Adipocyte (in vitro differentiated cells): Measurements from ENCODE around the gene C9orf72.

Source experiments
- DNase-seq: peaks from one replicate; pipeline ENCODE4 v3.0.0-alpha.2; 2015; ENCODE audit warnings: low read depth
- H3K27me3 ChIP-seq: replicated peaks from 2 replicates; pipeline ENCODE4 v1.7.0; 2013; ENCODE audit warnings: mild to moderate bottlenecking, low read length, moderate library complexity; ENCODE audit not compliant: control insufficient read depth, insufficient read depth
- H3K36me3 ChIP-seq: 2 replicates; pipeline ENCODE4 v1.7.0; 2013; ENCODE audit warnings: low read length, mild to moderate bottlenecking, moderate library complexity; ENCODE audit not compliant: control insufficient read depth, insufficient read depth, severe bottlenecking
- H3K4me1 ChIP-seq: 2 replicates; pipeline ENCODE4 v1.7.0; 2013; ENCODE audit warnings: mild to moderate bottlenecking, low read length, moderate library complexity; ENCODE audit not compliant: control insufficient read depth, insufficient read depth
- H3K4me3 ChIP-seq: 2 replicates; pipeline ENCODE4 v1.7.0; 2013; ENCODE audit warnings: mild to moderate bottlenecking, low read length, moderate library complexity
- H3K9ac ChIP-seq: 2 replicates; pipeline ENCODE4 v1.7.0; 2013; ENCODE audit warnings: mild to moderate bottlenecking, low read length, moderate library complexity
- H3K9me3 ChIP-seq: 2 replicates; pipeline ENCODE4 v1.7.0; 2013; ENCODE audit warnings: mild to moderate bottlenecking, low read length, moderate library complexity; ENCODE audit not compliant: control insufficient read depth

C9orf72 gene

DNA sequence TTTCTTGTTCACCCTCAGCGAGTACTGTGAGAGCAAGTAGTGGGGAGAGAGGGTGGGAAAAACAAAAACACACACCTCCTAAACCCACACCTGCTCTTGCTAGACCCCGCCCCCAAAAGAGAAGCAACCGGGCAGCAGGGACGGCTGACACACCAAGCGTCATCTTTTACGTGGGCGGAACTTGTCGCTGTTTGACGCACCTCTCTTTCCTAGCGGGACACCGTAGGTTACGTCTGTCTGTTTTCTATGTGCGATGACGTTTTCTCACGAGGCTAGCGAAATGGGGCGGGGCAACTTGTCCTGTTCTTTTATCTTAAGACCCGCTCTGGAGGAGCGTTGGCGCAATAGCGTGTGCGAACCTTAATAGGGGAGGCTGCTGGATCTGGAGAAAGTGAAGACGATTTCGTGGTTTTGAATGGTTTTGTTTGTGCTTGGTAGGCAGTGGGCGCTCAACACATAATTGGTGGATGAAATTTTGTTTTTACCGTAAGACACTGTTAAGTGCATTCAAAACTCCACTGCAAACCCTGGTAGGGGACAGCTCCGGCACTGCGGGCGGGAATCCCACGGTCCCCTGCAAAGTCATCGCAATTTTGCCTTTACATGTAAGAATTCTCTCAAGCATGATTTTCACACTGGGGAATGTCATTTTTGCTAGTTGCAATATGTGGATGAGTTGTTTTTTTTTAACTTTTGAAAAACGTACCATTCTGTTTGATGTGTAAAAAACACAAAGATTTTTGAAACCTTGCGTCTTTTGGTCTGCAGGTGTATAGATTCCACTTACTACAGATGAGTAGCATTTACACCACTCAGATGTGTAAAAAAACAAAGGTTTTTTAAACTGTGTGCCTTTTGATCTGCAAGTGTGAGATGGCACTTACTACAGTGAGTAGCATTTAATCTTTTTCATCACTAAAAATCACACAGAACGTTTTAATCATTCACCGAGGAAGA is 631 bp upstream of the C9orf72 start:
- peak; percentile 97 for DNase-seq
- Histone ChIP-seq H3K4me3 (peak overlapping the region; percentile 83), H3K4me1 (peaks cover 13% of the 10 kb centered on the region), H3K27me3 (peaks cover 11% of the 10 kb centered on the region), H3K9ac (peak overlapping the region; percentile 83), H3K9me3 (peaks cover 2% of the 10 kb centered on the region), H3K36me3 (no peaks in the 10 kb centered on the region)

DNA sequence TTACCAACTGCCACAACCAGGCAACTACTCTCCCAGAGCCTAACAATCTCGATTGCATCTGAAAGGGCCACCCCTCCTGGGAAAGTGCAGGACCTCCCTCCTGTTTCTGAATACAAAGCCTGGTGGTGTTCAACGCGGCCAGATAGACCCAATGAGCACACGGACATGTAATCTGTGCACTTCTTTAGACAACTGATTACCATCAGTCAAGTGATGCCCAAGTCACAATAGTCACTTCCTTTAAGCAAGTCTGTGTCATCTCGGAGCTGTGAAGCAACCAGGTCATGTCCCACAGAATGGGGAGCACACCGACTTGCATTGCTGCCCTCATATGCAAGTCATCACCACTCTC is 739 bp downstream of the C9orf72 start:
- H3K9ac ChIP-seq = peak overlapping the region; percentile 71

DNA sequence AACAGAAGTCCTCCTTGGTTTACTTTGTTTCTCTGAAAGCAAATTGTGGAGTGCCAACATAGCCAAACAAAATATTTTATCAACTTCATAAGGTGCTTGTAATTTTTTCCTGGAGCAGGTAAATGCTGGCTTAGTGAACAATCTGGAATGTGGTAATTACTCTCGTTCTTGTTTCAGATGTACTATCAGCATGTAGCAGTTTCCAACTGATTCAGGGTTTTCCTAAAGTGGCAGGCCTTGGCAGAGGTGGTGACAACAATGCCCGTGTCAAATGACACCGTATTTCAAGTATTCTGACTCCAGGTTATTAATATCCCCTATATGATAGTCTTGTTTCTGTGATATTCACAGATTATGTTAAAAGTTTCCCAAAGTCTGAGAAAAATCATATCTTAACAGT is 1.2 kb downstream of the C9orf72 start:
- Histone ChIP-seq H3K36me3 (no peaks in the 10 kb centered on the region), H3K9me3 (no peaks in the 10 kb centered on the region), H3K9ac (peak overlapping the region; percentile 71), H3K27me3 (peaks cover 11% of the 10 kb centered on the region), H3K4me1 (peaks cover 13% of the 10 kb centered on the region), H3K4me3 (peak overlapping the region; percentile 83)
- DNase-seq = no peak

More for the DNA sequence above, 739 bp downstream of the C9orf72 start:
- DNase-seq = no peak
- H3K27me3 ChIP-seq = peaks cover 11% of the 10 kb centered on the region
- peak overlapping the region; percentile 83 for H3K4me3 ChIP-seq
- peaks cover 13% of the 10 kb centered on the region for H3K4me1 ChIP-seq
- no peaks in the 10 kb centered on the region for H3K36me3 ChIP-seq
- no peaks in the 10 kb centered on the region for H3K9me3 ChIP-seq

DNA sequence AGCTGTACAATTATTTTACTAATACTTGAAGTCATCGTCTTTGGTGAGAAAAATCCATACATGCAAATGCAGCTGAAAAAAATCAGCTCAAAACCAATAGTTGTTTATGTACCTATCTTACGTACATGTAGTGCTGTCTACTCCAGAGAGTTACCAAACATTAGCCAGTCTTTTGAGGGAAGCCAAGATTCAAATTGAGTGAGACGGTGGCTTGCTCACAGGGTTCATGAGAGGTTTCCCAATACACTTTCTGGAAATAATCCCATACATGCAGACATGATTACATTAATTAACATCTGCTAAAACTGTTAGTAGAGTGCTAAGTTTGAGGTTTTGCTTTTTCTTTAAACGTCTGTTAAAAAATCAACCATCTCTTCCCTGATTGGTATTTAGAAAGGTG is 2.3 kb downstream of the C9orf72 start:
- no peak for DNase-seq

DNA sequence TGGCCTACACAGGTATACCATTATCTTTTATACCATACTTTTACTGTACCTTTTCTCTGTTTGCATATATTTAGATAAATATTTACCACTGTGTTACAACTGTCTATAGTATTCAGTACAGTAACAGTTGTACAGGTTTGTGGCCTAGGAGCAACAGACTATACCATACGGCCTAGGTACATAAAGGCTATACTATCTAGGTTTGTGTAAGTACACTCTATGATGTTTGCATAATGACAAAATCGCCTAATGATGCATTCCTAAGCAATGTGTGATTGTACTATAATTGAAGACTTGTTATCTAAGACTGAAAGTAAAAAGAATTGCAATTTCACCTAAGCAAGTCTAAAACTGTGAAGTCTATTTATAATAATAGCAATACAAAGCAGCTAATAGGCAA is 3.9 kb downstream of the C9orf72 start:
- no peaks in the 10 kb centered on the region for H3K9me3 ChIP-seq
- DNase-seq = no peak
- no peak overlapping the region for H3K9ac ChIP-seq
- H3K27me3 ChIP-seq = no peaks in the 10 kb centered on the region
- H3K4me3 ChIP-seq = no peak overlapping the region
- peaks cover 4% of the 10 kb centered on the region for H3K36me3 ChIP-seq
- peaks cover 29% of the 10 kb centered on the region for H3K4me1 ChIP-seq

More for the DNA sequence above, 2.3 kb downstream of the C9orf72 start:
- Histone ChIP-seq H3K4me1 (peaks cover 22% of the 10 kb centered on the region), H3K9me3 (no peaks in the 10 kb centered on the region), H3K9ac (no peak overlapping the region), H3K36me3 (peaks cover 4% of the 10 kb centered on the region), H3K4me3 (no peak overlapping the region), H3K27me3 (peaks cover 11% of the 10 kb centered on the region)

DNA sequence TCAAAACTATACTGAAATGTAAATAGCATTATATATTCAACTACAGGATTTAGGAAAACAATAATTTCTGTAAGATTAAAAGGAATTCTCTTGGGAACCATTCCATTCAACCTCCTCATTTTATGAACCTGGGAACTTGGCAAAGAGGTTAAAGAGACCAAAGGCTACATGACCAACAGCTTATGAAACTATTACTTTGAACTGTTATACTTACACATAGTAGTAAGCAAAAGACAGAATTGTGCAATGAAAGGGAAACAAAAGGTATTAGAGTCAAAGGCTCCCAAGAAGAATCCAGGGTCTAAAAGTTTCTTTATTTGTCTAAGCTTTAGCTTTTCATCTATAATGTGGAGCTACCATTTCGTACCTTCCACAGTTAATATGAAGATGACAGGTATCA is 7.2 kb downstream of the C9orf72 start:
- H3K27me3 ChIP-seq = no peaks in the 10 kb centered on the region
- H3K4me3 ChIP-seq = peak overlapping the region; percentile 23
- peaks cover 16% of the 10 kb centered on the region for H3K4me1 ChIP-seq
- DNase-seq = peak; percentile 22
- peaks cover 16% of the 10 kb centered on the region for H3K36me3 ChIP-seq
- no peak overlapping the region for H3K9ac ChIP-seq
- no peaks in the 10 kb centered on the region for H3K9me3 ChIP-seq

DNA sequence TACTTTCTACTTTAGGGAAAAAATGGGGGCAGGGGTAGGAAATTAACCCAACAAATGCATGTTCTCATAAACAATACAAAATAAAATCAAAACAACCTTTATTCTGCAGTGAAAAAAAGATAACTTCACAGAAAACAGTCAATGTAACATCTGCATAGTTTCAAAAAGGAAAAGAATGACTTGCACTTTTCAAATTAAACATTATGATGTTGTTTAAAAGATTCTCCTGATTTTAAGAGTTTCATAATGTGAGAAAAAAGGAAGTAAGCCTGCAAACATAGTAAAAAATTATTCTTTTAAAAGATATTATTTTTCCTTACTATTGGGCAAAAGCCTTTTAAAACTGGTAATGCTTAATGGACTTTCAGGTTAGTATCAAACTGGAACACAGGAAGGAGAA is 7.6 kb downstream of the C9orf72 start:
- Histone ChIP-seq H3K9me3 (no peaks in the 10 kb centered on the region), H3K36me3 (peaks cover 21% of the 10 kb centered on the region), H3K4me1 (peaks cover 16% of the 10 kb centered on the region), H3K4me3 (peak overlapping the region; percentile 23), H3K9ac (no peak overlapping the region), H3K27me3 (no peaks in the 10 kb centered on the region)
- DNase-seq = no peak

DNA sequence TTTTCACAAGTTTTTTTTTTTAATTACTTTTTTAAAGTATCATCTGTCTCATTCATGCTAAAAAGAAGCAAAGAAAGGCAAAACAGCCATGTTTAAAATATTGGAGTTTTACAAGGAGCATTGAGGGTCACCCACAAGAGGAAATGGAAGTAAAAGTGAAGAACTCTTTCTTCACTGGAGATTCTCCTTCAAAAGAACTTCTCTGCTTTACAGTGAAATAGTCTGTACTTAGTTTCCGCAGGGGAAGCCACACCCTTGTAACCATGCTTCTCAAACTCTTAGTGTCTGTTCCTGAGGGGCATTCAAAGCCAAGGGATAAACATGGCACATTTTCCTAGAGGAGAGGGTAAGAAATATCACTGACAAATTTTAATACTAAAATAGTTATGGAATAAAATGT is 8.6 kb downstream of the C9orf72 start:
- no peak for DNase-seq
- H3K4me3 ChIP-seq = no peak overlapping the region
- no peak overlapping the region for H3K9ac ChIP-seq
- no peaks in the 10 kb centered on the region for H3K27me3 ChIP-seq
- H3K9me3 ChIP-seq = no peaks in the 10 kb centered on the region
- peaks cover 31% of the 10 kb centered on the region for H3K36me3 ChIP-seq
- H3K4me1 ChIP-seq = peaks cover 16% of the 10 kb centered on the region

DNA sequence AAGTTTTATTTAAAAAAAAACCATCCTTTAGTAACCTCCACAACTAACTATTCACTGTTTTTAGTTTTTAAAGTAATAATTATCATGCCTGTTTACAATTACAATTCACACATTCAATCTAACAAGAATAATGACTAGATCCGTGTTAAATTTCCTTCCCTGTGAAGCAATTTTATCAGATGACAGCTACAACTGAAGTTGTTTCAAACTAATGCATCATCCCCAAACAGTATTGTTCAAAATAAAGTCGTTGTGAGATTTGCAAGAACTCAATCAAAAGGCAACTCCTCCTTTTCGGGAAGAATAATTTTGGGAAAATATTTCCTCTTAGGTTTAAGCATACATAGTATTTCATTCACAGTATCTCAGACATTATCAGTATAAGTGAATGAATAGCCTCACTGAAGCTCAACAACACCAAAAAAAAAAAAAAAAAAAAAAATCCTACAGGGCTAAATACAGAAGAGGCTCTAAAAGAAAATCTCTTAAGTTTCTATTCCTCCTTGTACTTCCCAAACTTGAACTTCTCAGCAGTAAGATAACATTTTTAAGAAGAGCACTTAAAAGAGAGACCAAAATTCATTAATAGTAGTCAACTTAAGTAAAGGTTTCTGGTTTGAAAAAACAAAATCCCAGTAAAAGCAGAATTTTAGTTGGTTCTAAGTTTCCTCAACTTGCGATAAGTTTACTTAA is 9.4 kb downstream of the C9orf72 start:
- Histone ChIP-seq H3K36me3 (peaks cover 33% of the 10 kb centered on the region), H3K4me3 (no peak overlapping the region), H3K4me1 (peaks cover 16% of the 10 kb centered on the region), H3K27me3 (no peaks in the 10 kb centered on the region), H3K9me3 (no peaks in the 10 kb centered on the region), H3K9ac (no peak overlapping the region)
- DNase-seq = no peak

DNA sequence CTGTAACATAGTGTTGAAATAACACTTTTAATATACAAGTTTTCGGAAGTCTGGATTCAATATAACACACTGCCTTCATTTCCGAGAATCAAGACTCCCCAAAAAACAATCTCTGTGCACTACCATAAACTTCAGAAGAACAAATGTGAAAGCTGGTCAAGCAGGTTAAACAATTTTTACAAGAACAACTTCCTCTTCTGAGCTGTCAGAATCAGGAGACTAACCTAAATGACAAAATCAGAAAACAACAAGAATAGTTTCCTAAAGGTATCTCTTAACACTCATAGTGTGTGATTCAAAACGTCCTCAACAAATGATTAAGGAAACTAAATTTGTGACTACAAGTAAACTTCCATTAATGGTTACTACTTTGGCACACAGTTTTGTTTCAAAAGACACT is 11.6 kb downstream of the C9orf72 start:
- Histone ChIP-seq H3K27me3 (no peaks in the 10 kb centered on the region), H3K4me3 (no peak overlapping the region), H3K9ac (no peak overlapping the region), H3K9me3 (no peaks in the 10 kb centered on the region), H3K36me3 (peaks cover 34% of the 10 kb centered on the region), H3K4me1 (peaks cover 14% of the 10 kb centered on the region)
- no peak for DNase-seq

DNA sequence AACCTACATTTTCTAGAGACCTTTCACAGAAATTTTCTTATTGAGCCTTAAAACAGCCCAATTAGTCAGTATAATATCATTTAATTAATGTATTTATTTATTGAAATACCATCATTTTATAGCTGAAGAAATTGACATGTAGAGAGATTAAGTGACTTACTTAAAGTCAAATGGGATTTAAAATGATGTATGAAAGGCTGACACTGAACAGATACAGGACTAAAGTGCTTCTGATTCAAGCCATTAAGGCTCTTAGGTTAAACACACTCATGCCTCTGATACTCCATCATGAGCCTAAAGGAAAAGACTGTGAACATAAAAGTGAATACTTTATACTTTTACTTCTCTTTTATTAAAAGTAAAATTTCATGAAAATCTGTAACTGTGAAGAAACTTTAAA is 12.8 kb downstream of the C9orf72 start:
- H3K27me3 ChIP-seq = no peaks in the 10 kb centered on the region
- H3K36me3 ChIP-seq = peaks cover 38% of the 10 kb centered on the region
- peaks cover 2% of the 10 kb centered on the region for H3K4me1 ChIP-seq
- H3K9ac ChIP-seq = no peak overlapping the region
- no peak overlapping the region for H3K4me3 ChIP-seq
- no peak for DNase-seq
- no peaks in the 10 kb centered on the region for H3K9me3 ChIP-seq
